ENCODE data around the gene NEO1. TPM values are rescaled to one million over a fixed set of nuclear protein-coding genes. Genes with fewer than 3 reads are reported as not detected.
"Not testable (repeated sequence)": the region's sequence is repeated elsewhere in the genome, so short reads cannot be mapped to it uniquely, and the experiment has no call there.

NEO1 gene
- total RNA-seq, 1 donor from 2014 or later, result 30.3 TPM

GRCh38 chr15:73296609-73297353 lies 244.5 kb downstream of the NEO1 start:
- Mint-ChIP-seq H3K4me1 (ENCODE audit: low read depth, unreplicated experiment) (peaks cover 6% of the 10 kb centered on the region), H3K27ac (ENCODE audit: unreplicated experiment) (no peak overlapping the region), H3K36me3 (ENCODE audit: low read depth, unreplicated experiment) (peaks cover 5% of the 10 kb centered on the region), H3K27me3 (ENCODE audit: low read depth, unreplicated experiment) (no peaks in the 10 kb centered on the region), H3K4me3 (ENCODE audit: unreplicated experiment) (no peak overlapping the region), H3K9me3 (ENCODE audit: unreplicated experiment) (no peaks in the 10 kb centered on the region)
- no peaks in the 10 kb centered on the region for H3K9me3 ChIP-seq (ENCODE audit: insufficient read depth, low read depth, low read length)
- TF ChIP-seq CTCF (IDR thresholded peaks at IDR 0.05; ENCODE audit: insufficient read depth, low read depth, low read length), result no peak
- TF ChIP-seq EZH2 (IDR thresholded peaks at IDR 0.05; ENCODE audit: insufficient read depth, low read length), result no peak
- H3K27ac ChIP-seq (ENCODE audit: low read depth, low read length), result no peak overlapping the region
- H3K79me2 ChIP-seq (ENCODE audit: insufficient read depth, low read length), result no peaks in the 10 kb centered on the region
- DNase-seq (ENCODE audit: low read depth) (no peak), FAIRE-seq (no peak)
- H3K27me3 ChIP-seq (ENCODE audit: insufficient read depth, low read length), result no peaks in the 10 kb centered on the region
- no peaks in the 10 kb centered on the region for H3K36me3 ChIP-seq (ENCODE audit: insufficient read depth, low read length)
- H2AFZ ChIP-seq (ENCODE audit: low read depth, low read length), result no peak overlapping the region
- no peak overlapping the region for H3K4me2 ChIP-seq (ENCODE audit: low read length)
- no peak overlapping the region for H3K9ac ChIP-seq (ENCODE audit: low read length)
- no peaks in the 10 kb centered on the region for H4K20me1 ChIP-seq (ENCODE audit: insufficient read depth, low read length)
- no peaks in the 10 kb centered on the region for H3K4me1 ChIP-seq (ENCODE audit: insufficient read depth, low read length)
- no peak overlapping the region for H3K4me3 ChIP-seq (ENCODE audit: insufficient read depth, low read depth, low read length)

- Histone ChIP-seq H3K9me3 (ENCODE audit: insufficient read depth, low read depth, low read length) (no peaks in the 10 kb centered on the region), H3K4me3 (ENCODE audit: insufficient read depth, low read depth, low read length) (no peak overlapping the region), H3K9ac (ENCODE audit: low read length) (no peak overlapping the region), H3K27ac (ENCODE audit: low read depth, low read length) (no peak overlapping the region), H3K4me1 (ENCODE audit: insufficient read depth, low read length) (no peaks in the 10 kb centered on the region), H3K36me3 (ENCODE audit: insufficient read depth, low read length) (no peaks in the 10 kb centered on the region), H4K20me1 (ENCODE audit: insufficient read depth, low read length) (no peaks in the 10 kb centered on the region), H3K27me3 (ENCODE audit: insufficient read depth, low read length) (no peaks in the 10 kb centered on the region), H3K4me2 (ENCODE audit: low read length) (no peak overlapping the region), H3K79me2 (ENCODE audit: insufficient read depth, low read length) (no peaks in the 10 kb centered on the region), H2AFZ (ENCODE audit: low read depth, low read length) (no peak overlapping the region)
- Mint-ChIP-seq H3K9me3 (ENCODE audit: unreplicated experiment) (no peaks in the 10 kb centered on the region), H3K4me1 (ENCODE audit: low read depth, unreplicated experiment) (peaks cover 6% of the 10 kb centered on the region), H3K27me3 (ENCODE audit: low read depth, unreplicated experiment) (no peaks in the 10 kb centered on the region), H3K4me3 (ENCODE audit: unreplicated experiment) (no peak overlapping the region), H3K36me3 (ENCODE audit: low read depth, unreplicated experiment) (peaks cover 5% of the 10 kb centered on the region), H3K27ac (ENCODE audit: unreplicated experiment) (no peak overlapping the region)
- FAIRE-seq, result no peak
- TF ChIP-seq EZH2 (IDR thresholded peaks at IDR 0.05; ENCODE audit: insufficient read depth, low read length), result no peak
- TF ChIP-seq CTCF (IDR thresholded peaks at IDR 0.05; ENCODE audit: insufficient read depth, low read depth, low read length), result no peak
- no peak for DNase-seq (ENCODE audit: low read depth)
These were observed 246.4 kb downstream of the NEO1 start for GRCh38 chr15:73298522-73299245.

- not testable (repeated sequence) for H2AFZ ChIP-seq (ENCODE audit: low read depth, low read length); FAIRE-seq; H3K9me3 Mint-ChIP-seq (ENCODE audit: unreplicated experiment); H3K27me3 ChIP-seq (ENCODE audit: insufficient read depth, low read length); H3K27ac ChIP-seq (ENCODE audit: low read depth, low read length); H3K36me3 ChIP-seq (ENCODE audit: insufficient read depth, low read length); H3K27ac Mint-ChIP-seq (ENCODE audit: unreplicated experiment); H4K20me1 ChIP-seq (ENCODE audit: insufficient read depth, low read length); H3K27me3 Mint-ChIP-seq (ENCODE audit: low read depth, unreplicated experiment); H3K4me3 ChIP-seq (ENCODE audit: insufficient read depth, low read depth, low read length); H3K4me2 ChIP-seq (ENCODE audit: low read length); H3K9me3 ChIP-seq (ENCODE audit: insufficient read depth, low read depth, low read length); H3K79me2 ChIP-seq (ENCODE audit: insufficient read depth, low read length); H3K4me1 ChIP-seq (ENCODE audit: insufficient read depth, low read length); H3K9ac ChIP-seq (ENCODE audit: low read length); H3K36me3 Mint-ChIP-seq (ENCODE audit: low read depth, unreplicated experiment); H3K4me3 Mint-ChIP-seq (ENCODE audit: unreplicated experiment); DNase-seq (ENCODE audit: low read depth); H3K4me1 Mint-ChIP-seq (ENCODE audit: low read depth, unreplicated experiment)
These were observed 248.0 kb downstream of the NEO1 start for GRCh38 chr15:73300286-73300685.
